CD4-positive, alpha-beta T cell treated with Interleukin-10 for 1 hour (primary cell): Measurements from ENCODE around the gene UNC5B.

Experiments used
- DNase-seq: peaks from one replicate; pipeline ENCODE4 v3.0.0-alpha.2; 2020

Gene UNC5B

DNA sequence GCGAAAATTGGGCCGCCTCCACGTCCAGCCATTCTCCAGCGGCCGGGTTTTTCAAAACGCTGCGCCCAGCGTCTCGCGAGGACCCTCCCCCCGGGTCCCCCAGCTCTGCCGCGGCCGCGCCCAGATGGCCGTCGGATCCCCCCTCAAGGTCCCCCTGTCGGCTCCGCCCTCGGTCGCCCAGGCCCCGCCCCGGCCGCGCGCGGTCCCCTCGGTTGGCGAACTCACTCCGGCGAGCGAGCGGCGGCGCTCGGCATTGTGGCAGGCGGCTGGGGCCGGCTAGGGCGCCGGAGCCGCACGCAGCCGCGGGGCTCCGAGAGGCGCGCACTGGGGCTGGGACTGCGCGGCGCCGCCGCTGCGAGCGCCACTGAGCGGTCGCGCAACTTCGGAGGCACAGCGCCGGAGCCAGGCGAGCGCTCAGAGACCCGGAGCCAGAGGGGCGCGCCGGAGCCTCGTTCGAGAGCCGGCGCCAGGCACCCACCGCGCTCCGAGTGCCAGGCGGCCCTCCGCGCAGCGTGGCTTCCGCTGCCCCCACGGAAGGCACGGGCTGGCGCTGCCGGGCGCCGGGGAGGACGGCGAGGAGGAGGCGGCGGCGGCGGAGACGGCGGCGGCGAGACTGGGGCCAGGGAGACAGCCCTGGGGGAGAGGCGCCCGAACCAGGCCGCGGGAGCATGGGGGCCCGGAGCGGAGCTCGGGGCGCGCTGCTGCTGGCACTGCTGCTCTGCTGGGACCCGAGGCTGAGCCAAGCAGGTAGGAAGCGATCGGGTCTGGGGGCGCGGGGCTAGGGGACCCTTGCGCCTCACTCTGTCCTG, at the start of gene UNC5B:
UNC5B (plus strand) TSS at position 253 of the 809 bp plus-strand sequence; CDS start at position 669, 416 bp downstream.
- DNase-seq = peak; percentile 56

GRCh38 chr10:71173466-71173865, 38.9 kb upstream of the UNC5B start:
- no peak for DNase-seq

- DNase-seq = no peak
Observed at GRCh38 chr10:71176661-71177060, 35.7 kb upstream of the UNC5B start.

DNA sequence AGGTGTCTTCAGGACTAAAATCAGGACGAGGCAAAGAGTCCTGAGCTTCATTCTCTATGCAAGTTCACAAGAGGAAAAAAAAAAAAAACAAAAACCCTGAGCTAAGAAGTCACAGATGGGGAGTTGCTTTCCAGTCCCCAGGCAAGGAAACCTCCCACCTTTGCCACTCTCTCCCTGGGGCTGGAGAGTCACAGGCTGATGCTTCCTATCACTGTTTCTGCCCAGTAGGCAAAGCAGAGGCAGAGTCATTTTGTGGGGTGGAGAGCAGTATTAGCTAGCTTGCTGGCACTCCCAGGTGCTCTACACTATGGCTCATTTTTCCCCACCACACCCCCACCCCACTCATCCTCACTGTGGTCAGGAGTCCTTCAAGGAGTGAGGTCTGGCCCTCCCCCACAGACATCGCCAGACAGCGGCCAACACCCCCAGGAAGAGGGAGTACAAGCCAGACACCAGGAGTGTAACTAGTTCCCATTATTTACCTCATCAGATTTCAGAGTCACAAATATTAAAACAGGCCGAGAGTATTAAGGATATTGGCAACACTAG, 34.6 kb upstream of the UNC5B start:
- no peak for DNase-seq

DNA sequence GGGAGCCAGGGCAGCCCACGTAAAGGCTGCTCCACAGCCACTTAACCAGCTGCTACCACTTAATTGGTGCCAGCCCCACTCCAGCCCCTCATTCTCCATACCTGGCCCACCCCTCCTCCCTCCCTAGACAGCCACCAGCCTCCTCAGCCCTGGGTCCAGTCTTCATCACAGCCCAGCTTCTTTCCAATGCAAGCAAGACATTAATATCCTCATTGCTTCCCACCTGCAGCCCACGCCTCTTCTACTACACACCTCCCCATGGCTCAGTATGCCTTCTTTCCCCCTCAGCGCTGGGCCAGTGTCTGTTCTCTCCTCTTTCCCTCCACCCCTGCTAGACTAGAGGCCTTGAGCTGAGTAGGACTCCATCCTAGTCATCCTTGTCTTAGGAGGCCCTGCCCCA, 33.5 kb upstream of the UNC5B start:
- DNase-seq = no peak

GRCh38 chr10:71179382-71179781, 33.0 kb upstream of the UNC5B start:
- no peak for DNase-seq

DNA sequence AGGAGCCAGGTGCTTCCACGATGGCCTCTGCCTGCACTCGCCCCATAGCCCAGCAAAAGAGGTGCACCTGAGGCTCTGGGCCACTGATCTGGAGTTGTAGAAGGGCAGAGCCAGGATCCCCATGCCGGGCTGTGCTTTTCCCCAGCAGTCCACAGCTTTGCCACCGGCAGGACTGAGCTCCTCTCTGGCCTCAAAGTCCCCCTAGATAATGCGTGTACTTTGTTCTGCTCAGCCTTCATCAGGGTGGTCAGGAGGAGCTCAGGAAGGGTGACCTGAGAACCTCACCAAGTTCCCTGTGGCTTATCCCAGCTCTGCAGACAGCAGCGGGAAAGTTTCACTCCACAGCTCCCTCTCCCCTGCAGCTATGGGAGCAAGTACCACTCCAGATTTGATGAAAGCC, 27.9 kb upstream of the UNC5B start:
- no peak for DNase-seq

DNA sequence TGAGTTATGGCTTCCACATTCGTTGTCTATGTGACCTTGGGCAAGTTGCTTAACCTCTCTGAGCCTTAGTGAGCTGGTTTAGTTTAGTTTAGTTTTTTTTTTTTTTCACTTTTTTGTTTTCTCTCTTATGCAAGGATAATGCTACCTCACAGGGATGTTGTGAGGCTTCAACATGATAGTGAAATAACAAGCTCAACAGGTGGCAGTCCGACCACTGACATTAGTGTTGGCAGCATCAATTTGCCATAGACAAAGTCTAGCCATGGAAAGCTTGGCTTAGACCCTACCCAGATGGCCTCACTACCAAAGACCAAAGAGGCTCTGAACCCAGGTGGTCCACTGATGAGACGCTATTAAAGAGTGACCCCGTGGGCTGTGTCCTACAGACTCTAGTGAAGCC, 27.2 kb upstream of the UNC5B start:
- DNase-seq = no peak

GRCh38 chr10:71187197-71187596, 25.2 kb upstream of the UNC5B start:
- no peak for DNase-seq

DNA sequence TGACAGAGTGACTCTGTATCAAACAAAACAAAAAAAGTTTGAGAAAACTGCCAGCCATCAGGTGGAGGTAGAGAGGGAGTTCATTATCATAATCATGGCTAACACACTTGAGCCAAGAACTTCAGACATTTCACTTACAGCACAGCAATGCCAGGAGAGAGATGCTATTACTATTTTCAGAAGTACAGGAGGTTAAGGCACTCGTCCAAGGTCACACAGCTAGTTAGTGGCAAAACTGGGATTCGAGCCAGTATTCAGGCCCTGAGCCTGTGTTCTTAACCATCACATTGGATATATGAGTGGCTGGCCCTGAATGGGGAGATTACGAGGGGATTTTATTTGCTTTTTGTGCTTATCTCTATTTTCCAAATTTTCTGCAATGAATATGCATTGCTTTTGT, 24.8 kb upstream of the UNC5B start:
- no peak for DNase-seq

DNA sequence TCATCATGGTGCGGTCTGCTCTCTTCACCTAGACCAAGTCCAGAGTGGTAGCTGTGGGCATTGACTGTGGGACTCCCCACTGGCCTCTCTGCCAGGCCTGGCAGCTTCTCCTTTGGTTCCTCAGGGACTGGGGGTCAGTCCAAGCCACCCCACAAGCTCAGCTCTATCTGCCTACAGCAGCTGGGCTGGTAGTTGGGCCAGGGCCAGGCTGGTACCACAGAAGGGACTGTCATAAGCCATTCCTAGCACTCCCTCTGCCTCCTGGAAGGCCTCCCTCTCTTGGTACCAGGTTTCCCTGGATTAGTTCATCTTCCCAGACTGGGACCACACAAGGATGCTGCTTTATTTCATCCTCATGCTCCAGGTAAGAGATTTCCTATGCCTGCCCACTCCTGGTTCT, 24.2 kb upstream of the UNC5B start:
- no peak for DNase-seq

DNA sequence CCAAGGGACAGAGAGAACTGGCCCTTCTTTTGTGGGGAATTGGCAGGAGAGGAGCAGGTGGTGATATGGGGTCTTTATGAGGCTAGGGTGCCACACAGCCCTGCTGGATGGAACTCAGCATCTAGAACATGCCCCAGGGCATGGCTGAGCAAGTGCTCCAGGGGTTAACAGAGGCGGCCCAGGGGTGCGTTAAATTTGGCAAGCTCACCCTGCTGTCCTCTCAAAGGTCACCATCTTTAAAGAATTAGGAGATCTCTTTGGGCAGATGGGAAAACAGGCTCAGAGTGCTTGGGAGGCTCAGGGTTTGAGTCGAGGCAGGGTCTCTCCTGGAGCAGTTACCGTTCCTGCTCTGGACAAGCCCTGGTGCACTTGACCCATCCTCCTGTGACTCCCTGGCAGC, 21.4 kb upstream of the UNC5B start:
- no peak for DNase-seq

GRCh38 chr10:71191551-71192076, 20.8 kb upstream of the UNC5B start:
- DNase-seq = no peak

DNA sequence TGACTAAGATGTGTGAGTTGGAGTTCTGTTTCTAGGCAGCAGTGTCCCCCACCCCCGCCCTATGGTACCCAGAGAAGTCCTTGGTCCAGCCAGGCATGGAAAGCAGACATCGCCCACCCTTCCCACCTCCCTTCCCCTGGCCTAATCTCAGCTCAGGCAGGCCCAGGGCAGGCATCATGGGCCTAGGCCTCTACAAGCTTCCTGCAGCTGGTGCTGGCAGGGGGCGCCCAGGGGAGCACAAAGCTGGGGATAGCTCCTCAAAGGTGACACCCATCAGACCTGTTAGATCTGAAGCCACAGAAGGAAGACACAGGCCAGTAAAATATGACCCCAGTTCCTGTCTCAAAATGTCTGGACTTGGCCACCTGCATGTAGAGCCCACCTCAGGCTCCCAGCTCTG, 18.9 kb upstream of the UNC5B start:
- DNase-seq = no peak

DNA sequence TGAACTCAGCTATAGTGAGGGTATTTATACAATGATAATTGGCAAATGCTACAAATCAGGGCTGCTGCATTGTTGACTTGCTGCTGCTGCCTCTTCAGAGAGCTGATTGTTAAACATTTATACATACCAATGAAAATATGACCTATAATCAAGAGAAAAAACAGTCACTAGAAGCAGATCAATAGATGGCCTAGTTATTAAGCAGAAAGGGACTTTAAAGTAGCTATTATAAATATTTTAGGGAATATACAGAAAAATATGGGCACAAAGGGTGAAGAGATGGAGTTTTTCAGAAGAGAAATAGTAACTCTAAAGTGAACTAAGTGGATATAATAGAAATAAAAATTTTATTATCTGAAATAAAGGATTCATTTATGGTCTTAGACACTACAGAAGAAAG, 14.4 kb upstream of the UNC5B start:
- DNase-seq = no peak

DNA sequence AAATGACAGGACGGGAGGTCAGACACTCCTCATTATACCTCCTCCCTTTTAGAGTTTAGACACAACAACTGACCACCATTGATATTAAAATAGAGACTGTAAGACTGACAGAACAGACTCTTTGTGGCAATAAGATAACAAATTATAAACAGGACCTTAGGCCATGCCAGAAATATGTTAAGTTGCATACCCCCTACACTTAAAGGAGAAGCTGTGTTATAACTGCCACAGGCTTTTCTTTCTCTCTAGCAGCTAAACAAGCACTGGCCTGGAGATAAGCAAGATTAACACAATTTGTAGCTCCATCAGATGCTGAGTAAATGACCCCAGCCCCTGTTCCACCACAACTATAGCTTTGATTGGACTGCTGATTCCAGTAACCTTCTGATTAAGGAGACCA, 10.5 kb upstream of the UNC5B start:
- no peak for DNase-seq

DNA sequence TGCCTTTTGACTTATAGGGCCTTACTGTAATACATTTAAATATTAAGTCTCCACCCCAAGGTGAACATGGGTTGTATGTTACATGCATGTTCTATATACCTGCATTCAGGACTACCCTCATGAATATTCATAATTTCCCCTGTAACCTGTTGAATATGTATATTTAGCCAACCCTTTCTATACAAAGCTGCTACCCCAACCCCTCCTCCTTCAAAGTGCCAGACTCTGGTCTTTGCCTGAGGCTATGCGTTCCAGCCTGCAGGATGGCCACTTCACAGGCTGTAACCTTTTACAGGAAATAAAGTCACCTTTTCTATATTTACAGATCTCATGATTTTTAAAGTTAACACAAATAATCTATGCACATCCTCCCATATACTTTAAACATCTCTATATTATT, 10.1 kb upstream of the UNC5B start:
- no peak for DNase-seq

GRCh38 chr10:71203124-71203523, 9.2 kb upstream of the UNC5B start:
- DNase-seq = no peak

GRCh38 chr10:71203716-71204115, 8.7 kb upstream of the UNC5B start:
- DNase-seq = no peak

DNA sequence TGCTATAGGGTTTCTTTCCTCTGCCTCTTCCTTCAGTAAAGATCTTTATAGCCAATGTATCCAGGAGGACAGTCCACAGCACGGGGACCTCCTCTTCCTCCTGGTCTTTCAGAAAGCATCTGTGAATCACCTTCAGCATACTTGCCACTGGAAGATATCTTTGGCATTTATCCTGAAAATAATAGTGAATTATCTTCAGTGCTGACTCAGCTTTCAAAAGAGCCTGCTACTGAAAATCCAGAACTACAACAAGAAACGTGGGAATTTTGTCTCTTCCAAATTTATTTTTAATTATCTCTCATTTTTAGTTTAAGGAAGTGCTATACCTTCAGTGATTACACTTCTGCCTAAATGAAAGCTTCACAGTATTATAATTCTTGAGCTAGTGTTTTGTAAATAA, 7.6 kb upstream of the UNC5B start:
- no peak for DNase-seq

- DNase-seq = no peak
Observed at GRCh38 chr10:71205468-71205867, 6.9 kb upstream of the UNC5B start.

DNA sequence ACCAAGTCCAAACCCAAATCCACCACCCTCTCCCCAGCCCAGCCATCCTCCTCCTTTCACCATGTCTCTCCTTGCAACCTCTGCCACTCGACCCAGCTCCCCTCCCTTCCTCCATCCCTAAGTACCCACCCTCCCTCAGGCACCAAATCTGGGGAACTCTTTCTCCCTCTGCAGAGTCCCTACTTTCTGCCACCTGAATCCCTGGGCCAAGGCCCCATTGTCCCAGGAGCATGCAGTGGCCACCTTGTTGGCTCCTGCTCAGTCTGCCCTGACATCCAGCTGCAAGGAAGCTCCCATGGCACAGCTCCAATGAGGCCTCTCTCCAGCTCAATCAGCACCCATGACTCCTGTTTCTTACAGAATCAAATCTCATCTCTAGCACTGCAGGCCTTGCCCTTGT, 5.5 kb upstream of the UNC5B start:
- DNase-seq = no peak

- DNase-seq = no peak
Observed at GRCh38 chr10:71207578-71207977, 4.8 kb upstream of the UNC5B start.

GRCh38 chr10:71209352-71209715, 3.0 kb upstream of the UNC5B start:
- no peak for DNase-seq
